HCT116 (cell line): Measurements from ENCODE around the gene CSPG4. TPM values are rescaled to one million over a fixed set of nuclear protein-coding genes. Genes with fewer than 3 reads are reported as not detected.

Experiments
- ATAC-seq: fragments of 200-7000 bp; cut with Tn5 transposase; 2 replicates; pipeline ENCODE4 v1.9.1; 2020; ENCODE audit warnings: mild to moderate bottlenecking, moderate library complexity
- BruUV-seq: library from RNA; stranded (reverse); fragments of 400-500 nt; replicated peaks from 2 replicates; lab custom pipeline; 2021; lab: Mats Ljungman, UMichigan
- CTCF ChIA-PET: fragments of 300-600 bp; sonication (Branson Sonifier 250); formaldehyde crosslinking; loops from one replicate; lab custom pipeline; 2021; ENCODE audit warnings: antibody characterized with exemption; lab: Charles Lee
- POLR2A ChIA-PET: fragments of 300-600, 350-600 bp; sonication (Branson Sonifier 250); formaldehyde crosslinking; loops from one replicate; lab custom pipeline; 2021; ENCODE audit warnings: antibody characterized with exemption; lab: Charles Lee
- RAD21 ChIA-PET, 2 experiments: fragments of 300-600 bp; sonication (Branson Sonifier 250); formaldehyde crosslinking; loops; one replicate each; lab custom pipeline; 2023; ENCODE audit warnings: low total read pairs in 2 of 2; ENCODE audit not compliant: uncharacterized antibody in 2 of 2, unreplicated experiment in 2 of 2, low non-redundant PET in 1 of 2; lab: Charles Lee
- DNase-seq: peaks from one replicate; pipeline ENCODE4 v3.0.0-alpha.2; 2010; ENCODE audit warnings: low read depth, low spot score
- H2AFZ ChIP-seq: fragments of 200-600 bp; shearing (Covaris generic), sonication (generic); 2 replicates; pipeline ENCODE4 v1.6.1; 2017; ENCODE audit warnings: low read depth, mixed run types, mixed read lengths, antibody characterized with exemption, low read length; ENCODE audit not compliant: poor library complexity, severe bottlenecking
- H3K27ac ChIP-seq: 2 replicates; pipeline ENCODE4 v1.5.1; 2012; ENCODE audit warnings: low read depth, low read length
- H3K27me3 ChIP-seq: fragments of 200-600 bp; sonication (generic); 2 replicates; pipeline ENCODE4 v1.6.1; 2016; ENCODE audit warnings: mixed run types, low read length, mixed read lengths; ENCODE audit not compliant: insufficient read depth
- H3K36me3 ChIP-seq, 2 experiments: fragments of 200-500 bp in 1 of 2; fragments of 200-600 bp in 1 of 2; sonication (Bioruptor generic) in 1 of 2; sonication (generic) in 1 of 2; 2 replicates each; pipeline versions ENCODE4 v1.5.1 to v1.6.1; 2014 to 2016; ENCODE audit warnings: low read length in 2 of 2, inconsistent platforms in 1 of 2, mixed read lengths in 1 of 2, mixed run types in 1 of 2; ENCODE audit not compliant: insufficient read depth in 2 of 2, control insufficient read depth in 1 of 2
- H3K4me1 ChIP-seq, 2 experiments: fragments of 200-600 bp in 1 of 2; sonication (generic) in 1 of 2; 2 replicates each; pipeline versions ENCODE4 v1.5.1 to v1.6.1; 2012 to 2017; ENCODE audit warnings: low read length in 2 of 2, inconsistent platforms in 1 of 2, mild to moderate bottlenecking in 1 of 2, mixed read lengths in 1 of 2, mixed run types in 1 of 2, moderate library complexity in 1 of 2; ENCODE audit not compliant: insufficient read depth in 2 of 2, control insufficient read depth in 1 of 2
- H3K4me2 ChIP-seq: fragments of 200-600 bp; sonication (generic); 2 replicates; pipeline ENCODE4 v1.6.1; 2017; ENCODE audit warnings: mixed run types, low read length, mixed read lengths
- H3K4me3 ChIP-seq, 2 experiments: fragments of 200-600 bp in 1 of 2; sonication (generic) in 1 of 2; replicated peaks in 1 of 2; 2 replicates each; pipeline ENCODE4 v1.5.1; 2011 to 2016; ENCODE audit warnings: low read length in 2 of 2, control low read depth in 1 of 2, low read depth in 1 of 2, mild to moderate bottlenecking in 1 of 2, mixed read lengths in 1 of 2, mixed run types in 1 of 2
- H3K79me2 ChIP-seq: fragments of 200-600 bp; sonication (generic); 2 replicates; pipeline ENCODE4 v1.6.1; 2017; ENCODE audit warnings: mild to moderate bottlenecking, mixed run types, low read length, moderate library complexity, mixed read lengths; ENCODE audit not compliant: insufficient read depth
- H3K9ac ChIP-seq: fragments of 200-600 bp; sonication (generic); 2 replicates; pipeline ENCODE4 v1.6.1; 2016; ENCODE audit warnings: low read length, mixed read lengths
- H3K9me2 ChIP-seq: fragments of 200-600 bp; sonication (generic), shearing (Covaris generic); 2 replicates; pipeline ENCODE4 v1.6.1; 2017; ENCODE audit warnings: mixed run types, mild to moderate bottlenecking, moderate library complexity; ENCODE audit not compliant: insufficient read depth
- H3K9me3 ChIP-seq, 2 experiments: fragments of 200-500 bp in 1 of 2; fragments of 200-600 bp in 1 of 2; sonication (Bioruptor generic) in 1 of 2; sonication (generic) in 1 of 2; 2 replicates each; pipeline ENCODE4 v1.6.1; 2014 to 2017; ENCODE audit warnings: low read length in 2 of 2, mixed read lengths in 2 of 2, inconsistent platforms in 1 of 2, low read depth in 1 of 2, mild to moderate bottlenecking in 1 of 2, mixed run types in 1 of 2, moderate library complexity in 1 of 2; ENCODE audit not compliant: control insufficient read depth in 1 of 2, insufficient read depth in 1 of 2
- H4K20me1 ChIP-seq: fragments of 200-600 bp; sonication (generic), shearing (Covaris generic); 2 replicates; pipeline ENCODE4 v1.6.1; 2017; ENCODE audit warnings: mixed run types, mild to moderate bottlenecking, moderate library complexity; ENCODE audit not compliant: insufficient read depth
- CBX3 ChIP-seq: IDR thresholded peaks from 2 replicates; pipeline ENCODE4 v1.6.1; 2012; ENCODE audit warnings: low read depth
- CEBPB ChIP-seq: IDR thresholded peaks from 2 replicates; pipeline ENCODE4 v1.6.1; 2012; ENCODE audit warnings: low read depth
- EGR1 ChIP-seq: IDR thresholded peaks from 2 replicates; pipeline ENCODE4 v1.6.1; 2012; ENCODE audit warnings: low read depth
- ELF1 ChIP-seq: IDR thresholded peaks from 2 replicates; pipeline ENCODE4 v1.6.1; 2012; ENCODE audit warnings: low read depth, borderline replicate concordance
- EZH2 ChIP-seq: fragments of 200-600 bp; sonication (generic); IDR thresholded peaks from 2 replicates; pipeline ENCODE4 v1.6.1; 2017; ENCODE audit warnings: antibody characterized with exemption, mixed run types
- EZH2phosphoT487 ChIP-seq: fragments of 200-600 bp; IDR thresholded peaks from 2 replicates; pipeline ENCODE4 v1.6.1; 2018; ENCODE audit warnings: antibody characterized with exemption, borderline replicate concordance
- FOSL1 ChIP-seq: IDR thresholded peaks from 2 replicates; pipeline ENCODE4 v1.6.1; 2012; ENCODE audit warnings: low read depth
- JUND ChIP-seq: IDR thresholded peaks from 2 replicates; pipeline ENCODE4 v1.6.1; 2012
- POLR2AphosphoS5 ChIP-seq: IDR thresholded peaks from 2 replicates; pipeline ENCODE4 v1.6.1; 2011; ENCODE audit warnings: mild to moderate bottlenecking, low read depth, low read length, moderate library complexity
- RAD21 ChIP-seq: IDR thresholded peaks from 2 replicates; pipeline ENCODE4 v1.6.1; 2012; ENCODE audit warnings: low read depth, mild to moderate bottlenecking
- SIN3A ChIP-seq: IDR thresholded peaks from 2 replicates; pipeline ENCODE4 v1.6.1; 2012; ENCODE audit warnings: low read depth
- SP1 ChIP-seq: IDR thresholded peaks from 2 replicates; pipeline ENCODE4 v1.6.1; 2012; ENCODE audit warnings: low read depth
- SRF ChIP-seq: IDR thresholded peaks from 2 replicates; pipeline ENCODE4 v1.6.1; 2012; ENCODE audit warnings: low read depth
- TCF7L2 ChIP-seq: IDR thresholded peaks from 2 replicates; pipeline ENCODE4 v1.7.0; 2011; ENCODE audit warnings: borderline replicate concordance, inconsistent platforms; ENCODE audit not compliant: insufficient read depth, insufficient read length; ENCODE audit errors: extremely low read depth
- ZFX ChIP-seq: fragments of 450-650 bp; IDR thresholded peaks from 2 replicates; pipeline ENCODE4 v1.6.1; 2017
- ZNF274 ChIP-seq: fragments of 200-500 bp; sonication (Bioruptor generic); IDR thresholded peaks from 2 replicates; pipeline ENCODE4 v1.6.1; 2014; ENCODE audit warnings: mild to moderate bottlenecking, low read depth, low read length, inconsistent platforms
- intact Hi-C: fragments of 100-400 bp; cut with micrococcal nuclease; formaldehyde crosslinking; loops from 2 replicates; pipeline ENCODE4 v1.10.0; 2022
- total RNA-seq: library from RNA; stranded (reverse); gene quantifications from one replicate; pipeline ENCODE4 v1.2.1, GENCODE V29; 2021; ENCODE audit not compliant: unreplicated experiment
- TF ChIP-seq, protein P1 (sequence below), 3 experiments: fragments of 200-600 bp in 1 of 3; sonication (generic) in 1 of 3; IDR thresholded peaks in 2 of 3; conservative IDR thresholded peaks in 1 of 3; 2 replicates each; pipeline ENCODE4 v1.5.1; 2012 to 2017; ENCODE audit warnings: low read depth in 2 of 3, low read length in 2 of 3, antibody characterized with exemption in 1 of 3, borderline replicate concordance in 1 of 3, control low read depth in 1 of 3, mild to moderate bottlenecking in 1 of 3, mixed read lengths in 1 of 3, mixed run types in 1 of 3, moderate library complexity in 1 of 3; ENCODE audit not compliant: insufficient read depth in 1 of 3
- TF ChIP-seq, protein P2 (sequence below): IDR thresholded peaks from 2 replicates; pipeline ENCODE4 v1.6.1; 2012; ENCODE audit warnings: low read depth
- TF ChIP-seq, protein P3 (sequence below): IDR thresholded peaks from 2 replicates; pipeline ENCODE4 v1.6.1; 2012

CSPG4 gene
- total RNA-seq, 1 experiment from 2014 or later = 18.1 TPM

- no peak overlapping the region for H3K4me2 ChIP-seq
- CTCF ChIA-PET = interaction anchor here (0.6 to 1.6 kb wide), 4 partner anchors 13 to 315 kb away, joined by 3 to 5 read pairs (median 4); partner anchors contain the start of gene MAN2C1
- H3K27me3 ChIP-seq = no peaks in the 10 kb centered on the region
- POLR2A ChIA-PET = no interaction called here
- H3K4me3 ChIP-seq = no peak overlapping the region
- ATAC-seq (no peak), DNase-seq (no peak)
- H3K4me1 ChIP-seq = no peaks in the 10 kb centered on the region; a peak in 1 of 4 replicates
- H3K9me2 ChIP-seq = no peaks in the 10 kb centered on the region
- no TSS peak for BruUV-seq
- no peaks in the 10 kb centered on the region for H3K36me3 ChIP-seq
- no peaks in the 10 kb centered on the region for H3K9me3 ChIP-seq
- H3K79me2 ChIP-seq = no peaks in the 10 kb centered on the region
- no peak overlapping the region for H3K27ac ChIP-seq
- no peak overlapping the region for H3K9ac ChIP-seq
- H2AFZ ChIP-seq = no peak overlapping the region
- TF ChIP-seq SIN3A = no peak
- TF ChIP-seq TCF7L2 = no peak
- TF ChIP-seq, protein P1, sequence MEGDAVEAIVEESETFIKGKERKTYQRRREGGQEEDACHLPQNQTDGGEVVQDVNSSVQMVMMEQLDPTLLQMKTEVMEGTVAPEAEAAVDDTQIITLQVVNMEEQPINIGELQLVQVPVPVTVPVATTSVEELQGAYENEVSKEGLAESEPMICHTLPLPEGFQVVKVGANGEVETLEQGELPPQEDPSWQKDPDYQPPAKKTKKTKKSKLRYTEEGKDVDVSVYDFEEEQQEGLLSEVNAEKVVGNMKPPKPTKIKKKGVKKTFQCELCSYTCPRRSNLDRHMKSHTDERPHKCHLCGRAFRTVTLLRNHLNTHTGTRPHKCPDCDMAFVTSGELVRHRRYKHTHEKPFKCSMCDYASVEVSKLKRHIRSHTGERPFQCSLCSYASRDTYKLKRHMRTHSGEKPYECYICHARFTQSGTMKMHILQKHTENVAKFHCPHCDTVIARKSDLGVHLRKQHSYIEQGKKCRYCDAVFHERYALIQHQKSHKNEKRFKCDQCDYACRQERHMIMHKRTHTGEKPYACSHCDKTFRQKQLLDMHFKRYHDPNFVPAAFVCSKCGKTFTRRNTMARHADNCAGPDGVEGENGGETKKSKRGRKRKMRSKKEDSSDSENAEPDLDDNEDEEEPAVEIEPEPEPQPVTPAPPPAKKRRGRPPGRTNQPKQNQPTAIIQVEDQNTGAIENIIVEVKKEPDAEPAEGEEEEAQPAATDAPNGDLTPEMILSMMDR (IDR thresholded peaks at IDR 0.05 in 2 of 3, conservative IDR thresholded peaks at IDR 0.05 in 1 of 3; ENCODE audit: borderline replicate concordance in 1 of 3, insufficient read depth in 1 of 3, low read depth in 2 of 3, low read length in 2 of 3) = no peak
- no peak for TF ChIP-seq ELF1
- no peak for TF ChIP-seq RAD21
- no peak for TF ChIP-seq SP1
- TF ChIP-seq, protein P2, sequence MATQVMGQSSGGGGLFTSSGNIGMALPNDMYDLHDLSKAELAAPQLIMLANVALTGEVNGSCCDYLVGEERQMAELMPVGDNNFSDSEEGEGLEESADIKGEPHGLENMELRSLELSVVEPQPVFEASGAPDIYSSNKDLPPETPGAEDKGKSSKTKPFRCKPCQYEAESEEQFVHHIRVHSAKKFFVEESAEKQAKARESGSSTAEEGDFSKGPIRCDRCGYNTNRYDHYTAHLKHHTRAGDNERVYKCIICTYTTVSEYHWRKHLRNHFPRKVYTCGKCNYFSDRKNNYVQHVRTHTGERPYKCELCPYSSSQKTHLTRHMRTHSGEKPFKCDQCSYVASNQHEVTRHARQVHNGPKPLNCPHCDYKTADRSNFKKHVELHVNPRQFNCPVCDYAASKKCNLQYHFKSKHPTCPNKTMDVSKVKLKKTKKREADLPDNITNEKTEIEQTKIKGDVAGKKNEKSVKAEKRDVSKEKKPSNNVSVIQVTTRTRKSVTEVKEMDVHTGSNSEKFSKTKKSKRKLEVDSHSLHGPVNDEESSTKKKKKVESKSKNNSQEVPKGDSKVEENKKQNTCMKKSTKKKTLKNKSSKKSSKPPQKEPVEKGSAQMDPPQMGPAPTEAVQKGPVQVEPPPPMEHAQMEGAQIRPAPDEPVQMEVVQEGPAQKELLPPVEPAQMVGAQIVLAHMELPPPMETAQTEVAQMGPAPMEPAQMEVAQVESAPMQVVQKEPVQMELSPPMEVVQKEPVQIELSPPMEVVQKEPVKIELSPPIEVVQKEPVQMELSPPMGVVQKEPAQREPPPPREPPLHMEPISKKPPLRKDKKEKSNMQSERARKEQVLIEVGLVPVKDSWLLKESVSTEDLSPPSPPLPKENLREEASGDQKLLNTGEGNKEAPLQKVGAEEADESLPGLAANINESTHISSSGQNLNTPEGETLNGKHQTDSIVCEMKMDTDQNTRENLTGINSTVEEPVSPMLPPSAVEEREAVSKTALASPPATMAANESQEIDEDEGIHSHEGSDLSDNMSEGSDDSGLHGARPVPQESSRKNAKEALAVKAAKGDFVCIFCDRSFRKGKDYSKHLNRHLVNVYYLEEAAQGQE = no peak
- TF ChIP-seq, protein P3, sequence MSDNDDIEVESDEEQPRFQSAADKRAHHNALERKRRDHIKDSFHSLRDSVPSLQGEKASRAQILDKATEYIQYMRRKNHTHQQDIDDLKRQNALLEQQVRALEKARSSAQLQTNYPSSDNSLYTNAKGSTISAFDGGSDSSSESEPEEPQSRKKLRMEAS = no peak
- TF ChIP-seq ZNF274 = no peak
- TF ChIP-seq ZFX = no peak
- TF ChIP-seq SRF = no peak
- TF ChIP-seq EGR1 = no peak
- TF ChIP-seq EZH2phosphoT487 = no peak
- TF ChIP-seq EZH2 = no peak
- TF ChIP-seq FOSL1 = no peak
- TF ChIP-seq CBX3 = no peak
- no peak for TF ChIP-seq JUND
- no peak for TF ChIP-seq POLR2AphosphoS5
- TF ChIP-seq CEBPB = no peak
- no peaks in the 10 kb centered on the region for H4K20me1 ChIP-seq
- intact Hi-C loops = loop anchor here (1.0 to 2.0 kb wide), 2 partner anchors 174 to 314 kb away; partner anchors contain the start of gene MAN2C1
- RAD21 ChIA-PET = interaction anchor here in 1 of 2 experiments (0.7 kb wide), 1 partner anchor 314 kb away, joined by 3 read pairs; the partner anchor contains the start of gene MAN2C1
Observed at GRCh38 chr15:75682181-75683135, 30.2 kb downstream of the CSPG4 start.
